Mesendoderm (in vitro differentiated cells): ENCODE results near the gene CLEC4C.

ENCODE experiments used
- DNase-seq: peaks from one replicate; pipeline ENCODE4 v3.0.0; 2013
- H2AK5ac ChIP-seq: 2 replicates; pipeline ENCODE4 v1.6.1; 2013; ENCODE audit warnings: low read length, inconsistent platforms
- H2BK120ac ChIP-seq: 2 replicates; pipeline ENCODE4 v1.6.1; 2013; ENCODE audit warnings: low read depth, mild to moderate bottlenecking, low read length, moderate library complexity, mixed read lengths
- H2BK15ac ChIP-seq: replicated peaks from 2 replicates; pipeline ENCODE4 v1.6.1; 2013; ENCODE audit warnings: low read depth, mild to moderate bottlenecking, moderate library complexity
- H2BK5ac ChIP-seq: 2 replicates; pipeline ENCODE4 v1.6.1; 2013; ENCODE audit warnings: low read length, inconsistent platforms
- H3K18ac ChIP-seq: 2 replicates; pipeline ENCODE4 v1.6.1; 2013; ENCODE audit warnings: mild to moderate bottlenecking, low read length, mixed read lengths
- H3K23ac ChIP-seq: one replicate; pipeline ENCODE4 v1.6.1; 2013; ENCODE audit warnings: low read length
- H3K27ac ChIP-seq: 2 replicates; pipeline ENCODE4 v1.5.1; 2013; ENCODE audit warnings: low read depth, mild to moderate bottlenecking, inconsistent platforms, low read length, moderate library complexity
- H3K27me3 ChIP-seq: 2 replicates; pipeline ENCODE4 v1.6.1; 2013; ENCODE audit warnings: low read length, control low read depth, mild to moderate bottlenecking, inconsistent platforms; ENCODE audit not compliant: insufficient read depth, poor library complexity
- H3K36me3 ChIP-seq: 2 replicates; pipeline ENCODE4 v1.6.1; 2013; ENCODE audit warnings: low read length, inconsistent platforms; ENCODE audit not compliant: control insufficient read depth, insufficient read depth
- H3K4ac ChIP-seq: one replicate; pipeline ENCODE4 v1.6.1; 2013; ENCODE audit warnings: low read depth, mild to moderate bottlenecking, low read length, moderate library complexity
- H3K4me1 ChIP-seq: 2 replicates; pipeline ENCODE4 v1.6.1; 2013; ENCODE audit warnings: low read depth, low read length, inconsistent platforms; ENCODE audit not compliant: control insufficient read depth
- H3K4me2 ChIP-seq: 2 replicates; pipeline ENCODE4 v1.6.1; 2013; ENCODE audit warnings: low read length
- H3K4me3 ChIP-seq: 2 replicates; pipeline ENCODE4 v1.5.1; 2013; ENCODE audit warnings: mild to moderate bottlenecking, low read length
- H3K56ac ChIP-seq: one replicate; pipeline ENCODE4 v1.6.1; 2013; ENCODE audit warnings: low read length
- H3K79me1 ChIP-seq: 2 replicates; pipeline ENCODE4 v1.6.1; 2013; ENCODE audit warnings: low read length, inconsistent platforms
- H3K79me2 ChIP-seq: 2 replicates; pipeline ENCODE4 v1.6.1; 2013; ENCODE audit warnings: mild to moderate bottlenecking, low read length; ENCODE audit not compliant: control insufficient read depth, insufficient read depth
- H3K9ac ChIP-seq: 2 replicates; pipeline ENCODE4 v1.6.1; 2013; ENCODE audit warnings: low read length, inconsistent platforms
- H4K5ac ChIP-seq: one replicate; pipeline ENCODE4 v1.6.1; 2013; ENCODE audit warnings: low read length
- H4K8ac ChIP-seq: one replicate; pipeline ENCODE4 v1.6.1; 2013; ENCODE audit warnings: low read depth, mild to moderate bottlenecking, control low read depth, low read length, moderate library complexity
- WGBS: extraction: QIAGEN DNeasy Blood & Tissue Kit; methylation state at CpG from one replicate; pipeline ENCODE4 v1.1.7; 2013; ENCODE audit warnings: low lambda C conversion rate, missing lambda C conversion rate; ENCODE audit not compliant: insufficient coverage; ENCODE audit errors: extremely low coverage; 5-methylcytosine and 5-hydroxymethylcytosine counted together

Gene CLEC4C

DNA sequence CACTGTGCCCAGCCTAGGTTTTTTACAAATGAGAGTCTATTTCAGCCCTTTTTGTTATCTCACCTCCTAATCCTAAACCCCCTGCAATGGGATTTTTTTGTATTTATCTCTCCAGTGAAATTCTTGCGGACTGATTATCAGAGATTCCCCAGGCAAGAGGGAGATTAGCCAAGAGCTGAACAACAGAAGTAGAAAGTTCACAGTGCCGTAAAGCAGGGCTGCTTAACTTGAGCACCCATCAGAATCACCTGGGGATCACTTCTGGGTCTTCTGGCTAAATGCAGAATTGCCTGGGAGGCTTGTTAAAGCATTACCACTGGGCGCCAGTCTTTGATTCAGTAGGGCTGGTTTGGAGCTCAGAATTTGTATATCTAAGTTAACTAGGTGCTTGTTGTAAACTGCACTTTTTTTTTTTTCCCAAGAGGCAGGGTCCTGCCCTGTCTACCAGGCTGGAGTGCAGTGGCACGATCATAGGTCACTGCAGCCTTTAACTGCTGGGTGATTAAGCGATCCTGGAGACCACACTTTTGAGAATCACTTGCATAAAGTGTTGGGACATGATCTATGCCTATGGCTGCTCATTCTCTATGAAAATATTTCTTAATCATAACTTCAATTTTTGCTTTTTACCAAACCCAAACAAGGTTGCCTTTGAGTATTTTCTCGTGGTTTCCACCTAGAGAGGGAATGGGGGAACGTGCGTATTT, 37.1 kb downstream of the CLEC4C start:
- peaks cover 3% of the 10 kb centered on the region for H3K4me1 ChIP-seq
- H3K23ac ChIP-seq, result no peak overlapping the region
- H3K56ac ChIP-seq, result no peak overlapping the region
- H3K79me2 ChIP-seq, result no peaks in the 10 kb centered on the region
- peak; percentile 93 for DNase-seq
- no peak overlapping the region for H2AK5ac ChIP-seq
- no peak overlapping the region for H4K8ac ChIP-seq
- H3K79me1 ChIP-seq, result no peaks in the 10 kb centered on the region
- H2BK5ac ChIP-seq, result no peak overlapping the region
- H4K5ac ChIP-seq, result no peak overlapping the region
- H3K18ac ChIP-seq, result no peak overlapping the region
- H2BK120ac ChIP-seq, result peak overlapping the region; percentile 62
- no peak overlapping the region for H2BK15ac ChIP-seq
- H3K4ac ChIP-seq, result peak overlapping the region; percentile 22
- no peak overlapping the region for H3K9ac ChIP-seq
- H3K27me3 ChIP-seq, result no peaks in the 10 kb centered on the region
- H3K4me3 ChIP-seq, result no peak overlapping the region
- no peaks in the 10 kb centered on the region for H3K36me3 ChIP-seq
- no peak overlapping the region for H3K4me2 ChIP-seq
- WGBS, result no CpG with 5 or more reads among the region's 8 CpGs
- no peak overlapping the region for H3K27ac ChIP-seq

DNA sequence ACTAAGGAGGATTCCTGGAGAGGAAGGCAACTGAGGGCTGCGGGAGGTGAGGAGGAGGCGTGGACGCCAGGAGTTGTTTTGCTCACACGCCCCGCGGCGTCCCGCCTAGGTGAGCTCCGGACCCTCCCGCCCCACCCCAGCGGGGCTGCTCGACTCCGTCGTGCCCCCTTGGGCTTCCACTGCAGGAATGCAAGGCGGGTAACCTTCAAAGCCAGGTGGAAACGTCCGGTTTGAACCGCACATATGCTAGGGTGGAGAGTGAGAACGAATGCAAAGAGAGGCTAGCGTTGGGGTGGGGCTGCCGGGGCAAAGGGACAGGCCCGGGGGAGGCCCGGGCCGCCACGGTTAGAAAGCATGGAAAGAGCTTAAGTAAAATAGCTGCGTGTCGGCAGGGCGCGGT, 41.3 kb downstream of the CLEC4C start:
- H3K27ac ChIP-seq, result no peak overlapping the region
- DNase-seq, result no peak
- H2BK15ac ChIP-seq, result no peak overlapping the region
- no peak overlapping the region for H2BK5ac ChIP-seq
- no peak overlapping the region for H2BK120ac ChIP-seq
- no peak overlapping the region for H3K56ac ChIP-seq
- H3K4ac ChIP-seq, result no peak overlapping the region
- H3K4me2 ChIP-seq, result no peak overlapping the region
- no peaks in the 10 kb centered on the region for H3K79me2 ChIP-seq
- H4K8ac ChIP-seq, result no peak overlapping the region
- H3K4me3 ChIP-seq, result no peak overlapping the region
- H2AK5ac ChIP-seq, result no peak overlapping the region
- no peaks in the 10 kb centered on the region for H3K27me3 ChIP-seq
- WGBS, result no CpG with 5 or more reads among the region's 29 CpGs
- H3K18ac ChIP-seq, result no peak overlapping the region
- H3K79me1 ChIP-seq, result no peaks in the 10 kb centered on the region
- no peaks in the 10 kb centered on the region for H3K36me3 ChIP-seq
- peaks cover 3% of the 10 kb centered on the region for H3K4me1 ChIP-seq
- H4K5ac ChIP-seq, result no peak overlapping the region
- H3K23ac ChIP-seq, result no peak overlapping the region
- H3K9ac ChIP-seq, result no peak overlapping the region

DNA sequence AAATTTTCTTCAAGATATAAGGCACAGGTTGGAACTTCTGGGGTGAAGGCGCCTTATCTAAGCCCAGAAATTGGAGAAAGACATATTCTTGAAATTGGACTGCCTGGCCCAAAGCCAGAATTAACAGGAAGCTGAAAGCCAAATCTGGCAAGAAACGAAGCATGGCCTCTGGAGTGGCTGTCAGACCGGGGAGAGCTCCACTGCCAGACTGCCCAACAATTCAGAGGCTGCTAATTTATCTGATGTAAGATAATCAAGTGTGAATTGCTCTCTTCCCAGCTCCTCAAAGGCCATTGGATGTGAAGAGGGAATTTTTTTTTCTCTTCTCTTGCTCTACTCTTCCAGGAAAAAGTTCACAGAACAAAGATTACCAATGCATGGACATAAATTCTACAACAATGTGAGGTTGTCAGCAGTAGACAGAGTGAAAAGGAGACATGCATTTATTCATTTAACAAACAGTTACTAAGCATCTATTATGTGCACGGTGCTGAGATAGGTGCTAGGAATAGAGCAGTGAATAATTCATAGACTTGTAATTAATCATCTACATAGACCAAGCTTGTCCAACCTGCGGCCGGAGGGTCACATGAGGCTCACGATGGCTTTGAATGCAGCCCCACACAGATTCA, 51.5 kb downstream of the CLEC4C start, which contains the start of gene GDF3:
Gene GDF3, minus strand, starts transcription at position 210 of the 632 bp plus-strand sequence. Its CDS starts 47 bp downstream, at position 163.
- Histone ChIP-seq H3K79me1 (no peaks in the 10 kb centered on the region), H2AK5ac (no peak within 1 kb of the TSS), H3K4me3 (no peak within 1 kb of the TSS), H3K27ac (peak within 1 kb of the TSS; percentile 84), H3K4me2 (no peak within 1 kb of the TSS), H2BK15ac (peak within 1 kb of the TSS; percentile 57), H3K27me3 (no peaks in the 10 kb centered on the region), H3K4ac (peak within 1 kb of the TSS; percentile 59), H4K5ac (no peak within 1 kb of the TSS), H2BK120ac (no peak within 1 kb of the TSS), H3K4me1 (peaks cover 7% of the 10 kb centered on the region), H3K9ac (no peak within 1 kb of the TSS), H2BK5ac (peak within 1 kb of the TSS; percentile 1), H3K23ac (no peak within 1 kb of the TSS), H3K18ac (peak within 1 kb of the TSS; percentile 98), H4K8ac (peak within 1 kb of the TSS; percentile 97), H3K36me3 (no peaks in the 10 kb centered on the region), H3K56ac (peak within 1 kb of the TSS; percentile 63), H3K79me2 (no peaks in the 10 kb centered on the region)
- no CpG with 5 or more reads among the region's 7 CpGs for WGBS
- DNase-seq, result peak; percentile 92

DNA sequence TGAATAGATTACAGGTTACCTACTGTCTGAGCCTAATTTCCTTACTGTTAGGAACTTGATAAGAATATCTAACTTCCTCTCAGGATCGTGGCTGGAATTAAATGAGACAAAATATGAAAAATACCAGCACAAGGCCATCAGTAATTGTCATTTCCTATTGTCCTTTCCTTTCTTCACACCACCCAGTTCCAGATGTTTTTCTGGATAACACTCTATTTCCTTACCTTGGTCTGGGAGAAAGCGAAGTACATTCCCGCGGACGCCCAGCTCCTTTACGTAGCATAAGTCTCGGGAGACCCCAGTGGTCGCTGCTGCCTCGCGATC, 52.0 kb downstream of the CLEC4C start:
- Histone ChIP-seq H4K8ac (peak overlapping the region; percentile 97), H3K79me1 (no peaks in the 10 kb centered on the region), H3K4me2 (no peak overlapping the region), H2BK5ac (peak overlapping the region; percentile 1), H3K27ac (peak overlapping the region; percentile 84), H2BK15ac (no peak overlapping the region), H2AK5ac (no peak overlapping the region), H3K23ac (no peak overlapping the region), H3K27me3 (no peaks in the 10 kb centered on the region), H3K4me3 (no peak overlapping the region), H3K18ac (peak overlapping the region; percentile 98), H3K36me3 (no peaks in the 10 kb centered on the region), H3K56ac (peak overlapping the region; percentile 59), H3K4me1 (peaks cover 7% of the 10 kb centered on the region), H2BK120ac (no peak overlapping the region), H3K79me2 (no peaks in the 10 kb centered on the region), H3K4ac (no peak overlapping the region), H3K9ac (no peak overlapping the region), H4K5ac (no peak overlapping the region)
- peak; percentile 46 for DNase-seq
- no CpG with 5 or more reads among the region's 10 CpGs for WGBS

DNA sequence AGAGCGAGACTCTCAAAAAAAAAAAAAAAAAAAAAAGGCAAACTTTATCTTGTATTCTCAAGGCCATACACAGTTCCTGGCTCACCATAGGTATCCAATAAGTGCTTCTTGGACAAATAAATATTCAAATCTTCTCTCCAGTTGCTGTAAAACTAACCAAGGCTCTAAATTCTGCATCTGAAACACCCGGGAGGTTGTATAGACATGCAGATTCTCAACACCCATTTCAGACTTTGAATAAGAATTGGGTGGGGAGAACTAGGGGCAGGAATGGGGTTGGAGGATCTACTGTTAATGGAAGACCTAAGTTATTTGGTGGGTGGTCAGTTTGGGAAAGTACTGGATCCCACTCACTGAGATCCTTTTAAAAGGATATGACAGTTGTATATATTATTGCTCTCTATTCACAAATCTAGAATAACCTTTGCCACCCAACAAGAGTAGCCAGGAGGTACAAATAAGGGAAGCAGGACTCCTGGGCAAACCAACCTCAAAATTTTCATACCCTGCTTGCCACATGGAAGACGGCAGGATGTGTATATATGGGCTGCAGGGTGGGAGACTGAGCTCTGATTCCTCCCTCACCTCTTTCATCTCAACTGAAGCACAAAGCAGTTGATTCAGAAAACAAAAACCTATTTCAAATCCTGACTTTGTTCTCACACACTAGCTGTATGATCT, 52.5 kb downstream of the CLEC4C start:
- WGBS, result no CpG with 5 or more reads among the region's 3 CpGs
- Histone ChIP-seq H3K27me3 (no peaks in the 10 kb centered on the region), H4K8ac (no peak overlapping the region), H3K36me3 (no peaks in the 10 kb centered on the region), H2BK15ac (peak overlapping the region; percentile 57), H2BK5ac (no peak overlapping the region), H3K4ac (no peak overlapping the region), H3K27ac (peak overlapping the region; percentile 64), H3K79me2 (no peaks in the 10 kb centered on the region), H3K23ac (no peak overlapping the region), H3K56ac (peak overlapping the region; percentile 63), H3K4me3 (no peak overlapping the region), H4K5ac (no peak overlapping the region), H2AK5ac (no peak overlapping the region), H3K79me1 (no peaks in the 10 kb centered on the region), H3K4me1 (peaks cover 7% of the 10 kb centered on the region), H3K9ac (no peak overlapping the region), H2BK120ac (no peak overlapping the region), H3K18ac (no peak overlapping the region), H3K4me2 (no peak overlapping the region)
- no peak for DNase-seq
